C4-2B (cell line): ENCODE data around the gene KMT5B.

Experiments
- H3K27ac ChIP-seq: fragments of 450-650 bp; 2 replicates; pipeline ENCODE4 v1.5.1; 2017
- ZFX ChIP-seq: fragments of 450-650 bp; IDR thresholded peaks from 2 replicates; pipeline ENCODE4 v1.6.1; 2017
- TF ChIP-seq, protein P1 (sequence below): fragments of 450-650 bp; conservative IDR thresholded peaks from 2 replicates; pipeline ENCODE4 v1.5.1; 2017; ENCODE audit warnings: mild to moderate bottlenecking

The KMT5B gene

DNA sequence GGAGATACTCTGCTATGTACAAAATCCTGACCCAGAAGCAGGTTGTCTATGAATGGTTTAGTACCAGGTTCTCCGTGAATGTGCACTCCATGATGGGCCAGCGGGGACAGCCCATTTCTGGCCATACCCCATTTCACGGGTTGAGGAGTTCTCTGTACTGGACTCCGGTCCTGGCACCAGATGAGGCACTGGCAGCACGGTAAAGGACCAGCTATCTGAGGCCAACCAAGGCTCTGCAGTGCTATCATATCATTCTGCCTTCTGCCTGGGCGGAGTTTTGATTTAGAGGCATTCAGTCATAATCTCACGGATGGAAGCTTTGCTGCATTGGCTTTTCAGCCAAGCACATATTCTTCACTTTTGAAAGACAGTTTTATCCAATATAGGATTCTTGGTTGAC is 18.5 kb upstream of the KMT5B start:
- H3K27ac ChIP-seq, result no peak overlapping the region
- TF ChIP-seq, protein P1, sequence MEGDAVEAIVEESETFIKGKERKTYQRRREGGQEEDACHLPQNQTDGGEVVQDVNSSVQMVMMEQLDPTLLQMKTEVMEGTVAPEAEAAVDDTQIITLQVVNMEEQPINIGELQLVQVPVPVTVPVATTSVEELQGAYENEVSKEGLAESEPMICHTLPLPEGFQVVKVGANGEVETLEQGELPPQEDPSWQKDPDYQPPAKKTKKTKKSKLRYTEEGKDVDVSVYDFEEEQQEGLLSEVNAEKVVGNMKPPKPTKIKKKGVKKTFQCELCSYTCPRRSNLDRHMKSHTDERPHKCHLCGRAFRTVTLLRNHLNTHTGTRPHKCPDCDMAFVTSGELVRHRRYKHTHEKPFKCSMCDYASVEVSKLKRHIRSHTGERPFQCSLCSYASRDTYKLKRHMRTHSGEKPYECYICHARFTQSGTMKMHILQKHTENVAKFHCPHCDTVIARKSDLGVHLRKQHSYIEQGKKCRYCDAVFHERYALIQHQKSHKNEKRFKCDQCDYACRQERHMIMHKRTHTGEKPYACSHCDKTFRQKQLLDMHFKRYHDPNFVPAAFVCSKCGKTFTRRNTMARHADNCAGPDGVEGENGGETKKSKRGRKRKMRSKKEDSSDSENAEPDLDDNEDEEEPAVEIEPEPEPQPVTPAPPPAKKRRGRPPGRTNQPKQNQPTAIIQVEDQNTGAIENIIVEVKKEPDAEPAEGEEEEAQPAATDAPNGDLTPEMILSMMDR, result no peak
- no peak for TF ChIP-seq ZFX

GRCh38 chr11:68229601-68230000 is 16.5 kb upstream of the KMT5B start:
- H3K27ac ChIP-seq, result no peak overlapping the region
- TF ChIP-seq, protein P1, result no peak
- TF ChIP-seq ZFX, result no peak

GRCh38 chr11:68226421-68226820 is 13.3 kb upstream of the KMT5B start:
- H3K27ac ChIP-seq, result no peak overlapping the region
- TF ChIP-seq, protein P1, result no peak
- no peak for TF ChIP-seq ZFX

GRCh38 chr11:68224606-68225005 is 11.5 kb upstream of the KMT5B start:
- TF ChIP-seq, protein P1, result no peak
- TF ChIP-seq ZFX, result no peak

GRCh38 chr11:68223275-68223674 is 10.2 kb upstream of the KMT5B start:
- no peak overlapping the region for H3K27ac ChIP-seq
- no peak for TF ChIP-seq ZFX
- TF ChIP-seq, protein P1, result no peak

More at GRCh38 chr11:68224606-68225005, 11.5 kb upstream of the KMT5B start:
- H3K27ac ChIP-seq, result no peak overlapping the region

DNA sequence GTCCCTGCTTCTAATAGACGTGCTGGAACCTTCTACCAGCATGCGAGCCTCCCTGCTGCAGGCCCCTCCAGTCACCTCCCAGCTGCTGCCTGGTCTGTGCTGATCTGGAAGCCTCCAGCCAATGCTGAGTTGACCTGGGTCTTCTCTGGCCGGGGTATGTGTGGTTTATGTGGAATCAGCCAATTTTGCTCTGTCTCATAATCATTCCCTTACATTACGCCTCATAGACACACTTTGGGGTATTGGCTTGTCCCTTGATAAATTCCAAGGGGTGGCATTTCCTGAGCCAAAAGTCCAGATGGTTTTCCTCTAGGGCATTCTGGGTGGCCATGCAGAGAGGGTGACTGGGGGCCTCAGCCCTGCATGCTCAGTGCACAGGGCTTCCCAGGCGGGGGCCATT is 8.3 kb upstream of the KMT5B start:
- TF ChIP-seq, protein P1, result no peak
- no peak for TF ChIP-seq ZFX
- H3K27ac ChIP-seq, result no peak overlapping the region

GRCh38 chr11:68216171-68216938 is 3.3 kb upstream of the KMT5B start:
- peak overlapping the region; percentile 21 for H3K27ac ChIP-seq
- TF ChIP-seq, protein P1, result no peak
- TF ChIP-seq ZFX, result no peak
